Kidney (tissue), 14 donors: Measurements from ENCODE around the gene HIGD1A. TPM values are rescaled to one million over a fixed set of nuclear protein-coding genes. Genes with fewer than 3 reads are reported as not detected.
A peak's percentile ranks its signal among the peaks of the same experiment; 100 is the strongest.

Experiments used
- DNase-seq, 5 donors: peaks; one replicate each; pipeline ENCODE4 v3.0.0-alpha.2; 2013 to 2020
- FAIRE-seq: peaks from 2 replicates; lab custom pipeline; 2012; peaks lifted over from hg19 to GRCh38; lab: Jason Lieb, UNC
- H3K27ac ChIP-seq, 2 donors: one replicate each; pipeline ENCODE4 v1.7.0; 2013; ENCODE audit warnings: low read depth in 2 of 2, low read length in 2 of 2, inconsistent platforms in 1 of 2
- H3K27me3 ChIP-seq: one replicate; pipeline ENCODE4 v1.7.1; 2013; ENCODE audit warnings: low read length, inconsistent platforms; ENCODE audit not compliant: control insufficient read depth, insufficient read depth
- H3K36me3 ChIP-seq, 3 donors: one replicate each; pipeline versions ENCODE4 v1.7.0 to v1.7.1; 2013; ENCODE audit warnings: low read length in 3 of 3, control low read depth in 1 of 3, inconsistent platforms in 1 of 3; ENCODE audit not compliant: insufficient read depth in 3 of 3, control insufficient read depth in 2 of 3
- H3K4me1 ChIP-seq, 3 donors: one replicate each; pipeline versions ENCODE4 v1.7.0 to v1.7.1; 2013; ENCODE audit warnings: low read length in 3 of 3, inconsistent platforms in 1 of 3, low read depth in 1 of 3; ENCODE audit not compliant: control insufficient read depth in 2 of 3, insufficient read depth in 2 of 3
- H3K4me3 ChIP-seq, 3 donors: one replicate each; pipeline versions ENCODE4 v1.7.0 to v1.8.1; 2013; ENCODE audit warnings: low read length in 3 of 3, control low read depth in 1 of 3, inconsistent platforms in 1 of 3
- H3K9ac ChIP-seq, 3 donors: one replicate each; pipeline versions ENCODE4 v1.7.0 to v1.7.1; 2013; ENCODE audit warnings: low read length in 3 of 3, control low read depth in 1 of 3, inconsistent platforms in 1 of 3
- H3K9me3 ChIP-seq, 3 donors: one replicate each; pipeline versions ENCODE4 v1.7.0 to v1.7.1; 2013; ENCODE audit warnings: low read length in 3 of 3, control low read depth in 1 of 3, inconsistent platforms in 1 of 3; ENCODE audit not compliant: control insufficient read depth in 2 of 3, insufficient read depth in 1 of 3
- CTCF ChIP-seq: IDR thresholded peaks from 3 replicates; pipeline ENCODE4 v1.5.1; 2012; ENCODE audit warnings: mild to moderate bottlenecking, moderate library complexity, borderline replicate concordance; ENCODE audit not compliant: insufficient read depth; ENCODE audit errors: extremely low read depth
- intact Hi-C: fragments of 100-400 bp; cut with DNase I; formaldehyde crosslinking; loops from one replicate; pipeline ENCODE4 v1.11.1; 2022
- polyA plus RNA-seq: library from polyadenylated mRNA; stranded (reverse); fragments of 350-450 nt; fragmentation: Illumina TruSeq; extraction: RNeasy Lipid Tissue Mini Kit (QIAGEN cat#74804); gene quantifications from one replicate; pipeline ENCODE4 v1.2.3, GENCODE V29; 2014; ENCODE audit warnings: low read depth, low replicate concordance; ENCODE audit not compliant: insufficient read depth
- total RNA-seq: library from RNA; stranded (reverse); fragmentation: NEBNext Ultra II Directional; extraction: Animal tissue kit (Norgen Biotek cat#: 25700); gene quantifications from one replicate; pipeline ENCODE4 v1.2.1, GENCODE V29; 2021
- donor health status: control.
- donor health status: control.
- donor health status: control.
- donor health status: control.
- donor health status: control.
- donor health status: DM: yes; HTN: yes; CAD: no.
- donor health status: Normal renal cell carcinoma (clear cell type).

HIGD1A gene
- total and polyA plus RNA-seq, 2 donors from 2014 or later, result 207 to 283 TPM

GRCh38 chr3:42742688-42743087 is 61.6 kb downstream of the HIGD1A start:
- DNase-seq, result peak in 1 of 5 donors; percentile 26
- no peak for FAIRE-seq
- Histone ChIP-seq H3K4me3 (no peak overlapping the region), H3K9me3 (no peaks in the 10 kb centered on the region), H3K9ac (no peak overlapping the region), H3K4me1 (peaks cover 5 to 13% (median 6%) of the 10 kb centered on the region in 3 donors), H3K36me3 (no peaks in the 10 kb centered on the region), H3K27ac (no peak overlapping the region), H3K27me3 (no peaks in the 10 kb centered on the region)
- intact Hi-C loops, result no loop called here
- TF ChIP-seq CTCF, result no peak

- Histone ChIP-seq H3K36me3 (no peaks in the 10 kb centered on the region), H3K27ac (no peak overlapping the region), H3K9me3 (no peaks in the 10 kb centered on the region), H3K4me1 (peaks cover 5 to 13% (median 6%) of the 10 kb centered on the region in 3 donors), H3K27me3 (no peaks in the 10 kb centered on the region), H3K4me3 (no peak overlapping the region), H3K9ac (no peak overlapping the region)
- FAIRE-seq, result no peak
- DNase-seq, result no peak
- intact Hi-C loops, result no loop called here
- TF ChIP-seq CTCF, result no peak
These were observed 62.0 kb downstream of the HIGD1A start for GRCh38 chr3:42742259-42742658.

- TF ChIP-seq CTCF, result no peak
- H3K4me3 ChIP-seq, result no peak overlapping the region
- H3K9me3 ChIP-seq, result no peaks in the 10 kb centered on the region
- no peak overlapping the region for H3K9ac ChIP-seq
- intact Hi-C loops, result no loop called here
- FAIRE-seq (no peak), DNase-seq (no peak)
- no peaks in the 10 kb centered on the region for H3K36me3 ChIP-seq
- no peaks in the 10 kb centered on the region for H3K27me3 ChIP-seq
- no peak overlapping the region for H3K27ac ChIP-seq
- peaks cover 5 to 13% (median 6%) of the 10 kb centered on the region in 3 donors for H3K4me1 ChIP-seq
These were observed 62.5 kb downstream of the HIGD1A start for GRCh38 chr3:42741796-42742195.
